Measurements from ENCODE around the gene CP. TPM values are rescaled to one million over a fixed set of nuclear protein-coding genes. Genes with fewer than 3 reads are reported as not detected.

Gene CP
- total RNA-seq, 3 donors from 2014 or later, result 25.9 to 225 (median 30.2) TPM

- H3K36me3 ChIP-seq, result no peaks in the 10 kb centered on the region
- no peaks in the 10 kb centered on the region for H3K4me1 ChIP-seq
- H3K4me3 ChIP-seq, result no peak overlapping the region
- no peaks in the 10 kb centered on the region for H3K27me3 ChIP-seq
- H3K9me3 ChIP-seq, result no peaks in the 10 kb centered on the region
- DNase-seq (ENCODE audit: low spot score in 2 of 2), result no peak
- intact Hi-C loops (cut with DNase I; ENCODE audit: low total_unique reads), result no loop called here
- no peak for TF ChIP-seq POLR2AphosphoS5 (IDR thresholded peaks at IDR 0.05)
- no peak for TF ChIP-seq POLR2A (IDR thresholded peaks at IDR 0.05)
- no peak for TF ChIP-seq CTCF (IDR thresholded peaks at IDR 0.05)
- H3K27ac ChIP-seq, result no peak overlapping the region
Observed at GRCh38 chr3:149247929-149248691, 26.5 kb upstream of the CP start.

GRCh38 chr3:149247008-149247710 lies 25.5 kb upstream of the CP start:
- TF ChIP-seq POLR2A (IDR thresholded peaks at IDR 0.05) (no peak), CTCF (IDR thresholded peaks at IDR 0.05) (no peak), POLR2AphosphoS5 (IDR thresholded peaks at IDR 0.05) (no peak)
- H3K27ac ChIP-seq, result no peak overlapping the region
- no peaks in the 10 kb centered on the region for H3K4me1 ChIP-seq
- no peaks in the 10 kb centered on the region for H3K27me3 ChIP-seq
- DNase-seq (ENCODE audit: low spot score in 2 of 2), result no peak
- no peaks in the 10 kb centered on the region for H3K36me3 ChIP-seq
- H3K4me3 ChIP-seq, result no peak overlapping the region
- intact Hi-C loops (cut with DNase I; ENCODE audit: low total_unique reads), result no loop called here
- H3K9me3 ChIP-seq, result no peaks in the 10 kb centered on the region

GRCh38 chr3:149245738-149246451 lies 24.3 kb upstream of the CP start:
- no peaks in the 10 kb centered on the region for H3K36me3 ChIP-seq
- H3K9me3 ChIP-seq, result no peaks in the 10 kb centered on the region
- peak overlapping the region; percentile 16 to 18 for H3K27ac ChIP-seq
- no peak for DNase-seq (ENCODE audit: low spot score in 2 of 2)
- no peaks in the 10 kb centered on the region for H3K27me3 ChIP-seq
- intact Hi-C loops (cut with DNase I; ENCODE audit: low total_unique reads), result no loop called here
- H3K4me1 ChIP-seq, result no peaks in the 10 kb centered on the region
- H3K4me3 ChIP-seq, result no peak overlapping the region
- no peak for TF ChIP-seq CTCF (IDR thresholded peaks at IDR 0.05)
- no peak for TF ChIP-seq POLR2A (IDR thresholded peaks at IDR 0.05)
- TF ChIP-seq POLR2AphosphoS5 (IDR thresholded peaks at IDR 0.05), result no peak

GRCh38 chr3:149243540-149243939 lies 21.9 kb upstream of the CP start:
- H3K4me1 ChIP-seq, result no peaks in the 10 kb centered on the region
- TF ChIP-seq POLR2AphosphoS5 (IDR thresholded peaks at IDR 0.05) (no peak), POLR2A (IDR thresholded peaks at IDR 0.05) (no peak), CTCF (IDR thresholded peaks at IDR 0.05) (no peak)
- H3K9me3 ChIP-seq, result no peaks in the 10 kb centered on the region
- H3K4me3 ChIP-seq, result no peak overlapping the region
- intact Hi-C loops (cut with DNase I; ENCODE audit: low total_unique reads), result no loop called here
- H3K27me3 ChIP-seq, result no peaks in the 10 kb centered on the region
- H3K27ac ChIP-seq, result no peak overlapping the region
- no peak for DNase-seq (ENCODE audit: low spot score in 2 of 2)
- no peaks in the 10 kb centered on the region for H3K36me3 ChIP-seq
